ENCODE results near the gene GALNT10. TPM values are rescaled to one million over a fixed set of nuclear protein-coding genes. Genes with fewer than 3 reads are reported as not detected.

Gene GALNT10
- total RNA-seq, 1 donor from 2014 or later, result 52.3 TPM

DNA sequence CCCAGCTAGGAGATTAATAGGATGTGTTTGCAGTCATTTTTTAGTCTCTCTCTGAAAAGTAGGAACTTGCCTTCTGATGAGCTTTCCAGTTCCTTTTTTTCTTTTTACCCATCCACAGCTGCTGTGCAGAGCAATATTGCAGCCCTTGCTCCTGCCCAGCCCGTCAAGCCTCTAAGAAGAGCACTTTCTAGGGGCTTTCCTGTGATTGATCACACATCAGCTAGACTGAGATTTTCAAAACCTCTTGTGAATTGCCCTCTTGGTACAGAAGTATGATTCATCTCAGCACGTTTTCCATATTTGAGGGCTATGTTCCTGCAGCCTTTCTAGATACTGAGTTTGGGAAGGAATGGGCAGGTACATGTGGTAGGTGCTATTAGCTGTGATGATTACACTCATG lies 93.9 kb downstream of the GALNT10 start:
- Histone ChIP-seq H3K9me3 (no peaks in the 10 kb centered on the region), H3K4me3 (no peak overlapping the region), H3K36me3 (no peaks in the 10 kb centered on the region), H3K27me3 (no peaks in the 10 kb centered on the region), H3K4me1 (peaks cover 0 to 39% of the 10 kb centered on the region in 2 donors), H3K27ac (no peak overlapping the region)
- no peak for DNase-seq (ENCODE audit: low spot score in 2 of 2)
- intact Hi-C loops (cut with DNase I), result no loop called here
- TF ChIP-seq, protein P1, sequence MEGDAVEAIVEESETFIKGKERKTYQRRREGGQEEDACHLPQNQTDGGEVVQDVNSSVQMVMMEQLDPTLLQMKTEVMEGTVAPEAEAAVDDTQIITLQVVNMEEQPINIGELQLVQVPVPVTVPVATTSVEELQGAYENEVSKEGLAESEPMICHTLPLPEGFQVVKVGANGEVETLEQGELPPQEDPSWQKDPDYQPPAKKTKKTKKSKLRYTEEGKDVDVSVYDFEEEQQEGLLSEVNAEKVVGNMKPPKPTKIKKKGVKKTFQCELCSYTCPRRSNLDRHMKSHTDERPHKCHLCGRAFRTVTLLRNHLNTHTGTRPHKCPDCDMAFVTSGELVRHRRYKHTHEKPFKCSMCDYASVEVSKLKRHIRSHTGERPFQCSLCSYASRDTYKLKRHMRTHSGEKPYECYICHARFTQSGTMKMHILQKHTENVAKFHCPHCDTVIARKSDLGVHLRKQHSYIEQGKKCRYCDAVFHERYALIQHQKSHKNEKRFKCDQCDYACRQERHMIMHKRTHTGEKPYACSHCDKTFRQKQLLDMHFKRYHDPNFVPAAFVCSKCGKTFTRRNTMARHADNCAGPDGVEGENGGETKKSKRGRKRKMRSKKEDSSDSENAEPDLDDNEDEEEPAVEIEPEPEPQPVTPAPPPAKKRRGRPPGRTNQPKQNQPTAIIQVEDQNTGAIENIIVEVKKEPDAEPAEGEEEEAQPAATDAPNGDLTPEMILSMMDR (IDR thresholded peaks at IDR 0.05), result no peak

- intact Hi-C loops (cut with DNase I), result loop anchor here (2.0 to 5.0 kb wide), 3 partner anchors 64 to 95 kb away; partner anchors contain the start of gene GALNT10
- H3K4me3 ChIP-seq, result no peak overlapping the region
- peak overlapping the region; percentile 71 to 87 for H3K27ac ChIP-seq
- DNase-seq (ENCODE audit: low spot score in 2 of 2), result no peak
- no peaks in the 10 kb centered on the region for H3K27me3 ChIP-seq
- no peaks in the 10 kb centered on the region for H3K36me3 ChIP-seq
- H3K9me3 ChIP-seq, result no peaks in the 10 kb centered on the region
- H3K4me1 ChIP-seq, result peaks cover 0 to 39% of the 10 kb centered on the region in 2 donors
- TF ChIP-seq, protein P1 (IDR thresholded peaks at IDR 0.05), result no peak
These were observed 95.3 kb downstream of the GALNT10 start for GRCh38 chr5:154285661-154286408.

- peaks cover 0 to 39% of the 10 kb centered on the region in 2 donors for H3K4me1 ChIP-seq
- intact Hi-C loops (cut with DNase I), result loop anchor here (2.0 to 5.0 kb wide), 3 partner anchors 64 to 96 kb away; partner anchors contain the start of gene GALNT10
- H3K4me3 ChIP-seq, result no peak overlapping the region
- H3K27me3 ChIP-seq, result no peaks in the 10 kb centered on the region
- TF ChIP-seq, protein P1 (IDR thresholded peaks at IDR 0.05), result no peak
- no peaks in the 10 kb centered on the region for H3K36me3 ChIP-seq
- H3K9me3 ChIP-seq, result no peaks in the 10 kb centered on the region
- H3K27ac ChIP-seq, result peak overlapping the region; percentile 71 to 87
- DNase-seq (ENCODE audit: low spot score in 2 of 2), result no peak
These were observed 96.0 kb downstream of the GALNT10 start for GRCh38 chr5:154286557-154286956.

DNA sequence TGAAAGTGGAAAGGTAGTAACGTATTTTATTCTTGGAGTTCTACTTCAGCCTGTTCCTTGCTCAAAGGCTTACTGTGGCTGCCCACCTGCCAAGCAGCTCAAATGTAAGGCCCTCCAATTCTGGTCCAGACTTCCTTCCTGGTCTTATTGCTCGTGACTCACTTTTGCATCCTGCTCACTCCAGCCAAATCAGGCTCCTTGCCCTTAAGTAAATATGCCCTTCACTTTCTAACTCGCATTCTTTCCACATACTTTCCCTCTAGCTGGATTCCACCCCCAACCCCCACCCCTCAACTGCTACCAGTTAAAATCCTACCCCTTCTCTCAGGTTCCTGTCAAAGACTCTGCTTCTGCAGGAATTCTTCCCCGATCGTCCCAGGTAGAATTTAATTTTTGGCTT lies 96.6 kb downstream of the GALNT10 start:
- H3K4me1 ChIP-seq, result peaks cover 0 to 39% of the 10 kb centered on the region in 2 donors
- no peaks in the 10 kb centered on the region for H3K9me3 ChIP-seq
- peak overlapping the region; percentile 71 to 87 for H3K27ac ChIP-seq
- DNase-seq (ENCODE audit: low spot score in 2 of 2), result peak in 1 of 2 donors; percentile 79
- intact Hi-C loops (cut with DNase I), result loop anchor here (2.0 to 5.0 kb wide), 3 partner anchors 65 to 96 kb away; partner anchors contain the start of gene GALNT10
- TF ChIP-seq, protein P1 (IDR thresholded peaks at IDR 0.05), result no peak
- H3K4me3 ChIP-seq, result no peak overlapping the region
- H3K36me3 ChIP-seq, result no peaks in the 10 kb centered on the region
- H3K27me3 ChIP-seq, result no peaks in the 10 kb centered on the region

- DNase-seq (ENCODE audit: low spot score in 2 of 2), result no peak
- peaks cover 0 to 39% of the 10 kb centered on the region in 2 donors for H3K4me1 ChIP-seq
- no peaks in the 10 kb centered on the region for H3K9me3 ChIP-seq
- peak overlapping the region; percentile 71 to 87 for H3K27ac ChIP-seq
- intact Hi-C loops (cut with DNase I), result loop anchor here (2.0 to 5.0 kb wide), 3 partner anchors 15 to 69 kb away; no protein-coding TSS in a partner anchor
- H3K36me3 ChIP-seq, result no peaks in the 10 kb centered on the region
- no peak overlapping the region for H3K4me3 ChIP-seq
- TF ChIP-seq, protein P1 (IDR thresholded peaks at IDR 0.05), result no peak
- no peaks in the 10 kb centered on the region for H3K27me3 ChIP-seq
These were observed 97.6 kb downstream of the GALNT10 start for GRCh38 chr5:154288145-154288544.
